DMS53 treated with DMSO at 0.1 percent for 48 hours (cell line): ENCODE data around the gene LHFPL3.

Source experiments
- DNase-seq: peaks from one replicate; lab custom pipeline; 2025; ENCODE audit not compliant: unreplicated experiment; lab: John Stamatoyannopoulos, UW

LHFPL3 gene

GRCh38 chr7:104480529-104480928, 152.1 kb downstream of the LHFPL3 start:
- DNase-seq: no peak

- peak; percentile 96 for DNase-seq
Observed at GRCh38 chr7:104482362-104483037, 154.1 kb downstream of the LHFPL3 start.

DNA sequence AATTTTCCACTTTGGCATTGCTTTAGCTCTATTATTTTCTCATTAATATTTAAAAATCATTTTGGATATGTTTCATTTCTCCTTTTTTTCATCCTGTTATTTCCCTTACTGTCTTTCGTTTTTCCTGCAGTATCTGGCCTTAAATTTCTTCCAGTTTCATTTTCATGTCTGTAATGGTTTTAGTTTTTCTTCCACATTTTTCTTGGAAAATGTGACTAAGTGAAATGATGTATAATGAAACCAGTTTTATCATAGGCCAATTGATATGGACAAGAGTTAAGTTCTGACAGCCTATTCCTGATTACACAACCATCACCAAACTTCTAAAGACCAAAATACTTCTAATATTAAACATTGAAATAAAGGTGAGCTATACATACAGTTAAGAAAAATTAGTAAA, 158.5 kb downstream of the LHFPL3 start:
- no peak for DNase-seq

DNA sequence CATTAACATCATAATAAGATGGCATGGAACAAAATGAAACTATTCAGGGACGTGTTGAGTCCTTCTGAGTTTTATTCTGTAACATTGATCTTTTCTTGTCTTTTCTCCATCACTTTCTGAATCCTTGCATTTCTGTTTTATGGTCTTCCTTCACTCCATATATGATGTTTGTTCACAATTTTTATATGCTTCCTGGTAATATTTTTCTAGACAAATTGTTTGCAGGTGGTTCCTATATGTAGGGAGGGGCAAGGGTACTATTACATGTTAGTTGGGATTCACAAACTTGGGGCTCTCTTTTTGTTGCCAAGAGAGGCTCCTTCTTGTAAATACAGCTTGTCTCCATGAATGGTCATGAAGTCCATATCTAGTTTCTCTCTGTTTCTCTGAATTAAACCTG, 159.2 kb downstream of the LHFPL3 start:
- DNase-seq: no peak

- peak; percentile 64 for DNase-seq
Observed at GRCh38 chr7:104497379-104497967, 169.1 kb downstream of the LHFPL3 start.

DNA sequence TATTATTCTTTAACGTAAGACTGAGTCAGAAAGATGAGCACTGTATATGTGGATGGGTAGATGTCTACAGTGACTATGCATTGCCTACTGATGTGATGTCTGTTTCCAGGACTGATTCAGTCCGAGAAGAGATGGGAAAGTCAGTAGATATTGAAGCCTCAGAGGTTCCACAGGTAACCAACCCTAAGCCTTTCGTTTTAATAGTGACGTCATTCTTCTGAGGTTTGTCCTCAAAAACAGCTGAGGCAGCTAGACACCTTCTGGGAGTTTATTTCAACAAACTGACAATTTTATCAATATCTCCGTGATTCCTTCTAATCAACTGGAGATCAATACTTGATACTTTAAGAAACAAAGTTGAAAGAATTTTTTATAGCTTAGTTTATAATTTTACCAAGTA, 171.6 kb downstream of the LHFPL3 start:
- peak; percentile 66 for DNase-seq

DNA sequence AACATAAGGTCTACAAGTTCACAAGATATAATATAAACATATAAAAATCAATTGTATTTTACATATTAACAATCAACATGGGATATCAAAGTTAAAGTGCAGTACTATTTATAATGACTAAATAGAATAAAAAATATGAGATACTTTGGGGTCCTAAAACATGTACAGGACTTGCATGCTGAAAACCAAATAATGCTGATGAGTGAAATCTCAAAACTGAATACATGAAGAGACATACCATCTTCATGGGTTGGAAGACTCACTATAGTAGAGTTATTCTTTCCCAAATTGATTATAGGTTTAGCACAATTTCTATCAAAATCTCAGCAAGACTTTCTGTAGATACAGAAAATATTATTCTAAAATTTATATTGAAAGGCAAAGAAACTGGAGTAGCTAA, 181.5 kb downstream of the LHFPL3 start:
- no peak for DNase-seq

- no peak for DNase-seq
Observed at GRCh38 chr7:104524853-104525252, 196.4 kb downstream of the LHFPL3 start.

- no peak for DNase-seq
Observed at GRCh38 chr7:104528142-104528541, 199.7 kb downstream of the LHFPL3 start.

DNA sequence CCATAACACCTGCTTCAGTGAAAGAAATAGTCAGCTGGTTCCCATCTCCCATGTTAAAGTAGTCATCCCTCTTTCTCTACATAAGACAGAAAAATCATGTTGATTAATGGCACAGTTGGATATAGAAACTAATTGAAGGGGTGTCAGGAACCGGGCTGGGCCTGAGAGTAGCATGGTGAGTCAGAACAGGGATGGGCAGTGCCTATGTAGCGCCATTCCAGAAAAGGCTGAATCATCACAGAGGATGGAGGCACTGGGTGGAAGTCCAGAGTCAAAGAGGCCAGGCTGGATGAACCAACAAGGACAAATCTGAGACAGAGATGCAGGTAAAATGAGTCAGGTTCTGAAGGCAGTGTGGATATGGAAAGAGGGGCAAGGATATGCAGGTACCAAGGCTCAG, 201.2 kb downstream of the LHFPL3 start:
- no peak for DNase-seq

DNA sequence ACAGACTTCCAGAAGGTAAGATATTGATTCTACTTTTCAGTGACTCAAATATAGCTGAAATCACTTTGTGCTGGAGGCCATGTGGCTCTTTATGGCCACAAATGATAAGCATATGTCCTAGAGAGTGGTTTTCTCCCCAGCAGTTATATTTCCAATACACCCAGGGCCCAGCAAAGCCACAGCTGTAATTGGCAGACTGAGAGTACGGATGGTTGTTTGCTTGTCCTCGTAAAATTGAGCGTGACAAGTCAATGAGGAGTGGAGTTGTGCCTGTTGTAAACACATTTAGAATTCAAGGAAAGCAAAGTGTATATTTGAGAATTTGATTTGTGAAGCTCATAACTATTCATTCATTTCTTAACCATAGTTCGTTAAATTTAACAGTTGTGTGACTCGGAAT, 201.8 kb downstream of the LHFPL3 start:
- DNase-seq: no peak

DNA sequence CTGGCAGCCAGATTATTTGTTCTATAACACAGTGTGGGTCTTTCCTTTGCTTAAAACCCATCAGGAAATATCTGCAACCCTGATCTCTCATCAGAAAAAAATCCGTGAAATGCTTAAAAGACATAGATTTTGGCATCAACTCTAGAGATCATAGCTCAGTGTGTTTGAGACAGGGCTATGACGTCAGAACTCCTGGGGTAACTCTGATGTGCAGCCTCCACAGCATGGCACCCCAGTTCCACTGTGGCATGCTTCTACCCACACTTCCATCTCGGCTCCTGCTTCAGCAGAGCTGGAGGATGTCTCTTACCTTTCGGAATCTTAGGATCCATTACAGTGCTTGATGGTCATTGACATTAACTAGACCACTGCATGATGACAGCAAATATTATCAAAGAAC, 205.7 kb downstream of the LHFPL3 start:
- no peak for DNase-seq

DNA sequence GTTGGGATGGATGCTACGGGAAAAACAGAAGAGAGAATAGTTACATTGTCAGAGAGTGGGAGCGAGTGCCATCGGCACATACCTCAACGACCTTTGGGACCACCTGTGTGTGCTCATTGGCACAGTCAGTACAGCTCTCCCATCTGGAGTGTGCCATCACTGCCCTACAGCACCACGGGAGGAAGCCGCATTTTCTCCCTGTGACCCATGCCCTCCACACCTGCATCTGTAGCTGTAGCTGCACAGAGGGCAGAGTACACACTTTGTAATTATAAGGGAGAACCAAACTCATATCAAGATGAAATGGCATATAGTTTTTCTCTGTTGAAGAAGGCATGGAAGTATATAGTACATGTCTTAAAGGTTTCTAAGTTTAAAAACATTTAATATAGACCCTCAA, 207.4 kb downstream of the LHFPL3 start:
- no peak for DNase-seq

GRCh38 chr7:104536956-104537355, 208.6 kb downstream of the LHFPL3 start:
- DNase-seq: no peak

DNA sequence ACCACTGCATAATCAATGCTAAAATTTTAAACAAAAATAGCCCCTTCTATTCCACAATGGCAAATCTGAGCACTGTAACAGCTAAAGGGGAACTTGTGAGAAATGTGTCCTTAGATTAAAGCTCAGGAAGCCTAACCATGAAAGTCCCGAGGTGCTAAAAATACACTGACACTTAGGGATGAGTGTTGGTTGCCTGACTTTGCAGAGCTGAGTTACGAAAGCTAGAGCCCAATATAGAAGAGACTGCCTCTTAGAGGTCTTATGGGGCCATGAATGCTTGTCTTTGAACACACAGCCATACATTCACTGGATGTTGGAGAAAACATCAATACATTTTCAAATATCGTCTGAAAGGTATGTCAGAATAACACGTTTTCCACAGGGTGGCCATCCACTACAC, 209.7 kb downstream of the LHFPL3 start:
- DNase-seq: no peak

GRCh38 chr7:104541897-104542296, 213.5 kb downstream of the LHFPL3 start:
- DNase-seq: no peak

- DNase-seq: peak; percentile 75
Observed at GRCh38 chr7:104548861-104549260, 220.5 kb downstream of the LHFPL3 start.

DNA sequence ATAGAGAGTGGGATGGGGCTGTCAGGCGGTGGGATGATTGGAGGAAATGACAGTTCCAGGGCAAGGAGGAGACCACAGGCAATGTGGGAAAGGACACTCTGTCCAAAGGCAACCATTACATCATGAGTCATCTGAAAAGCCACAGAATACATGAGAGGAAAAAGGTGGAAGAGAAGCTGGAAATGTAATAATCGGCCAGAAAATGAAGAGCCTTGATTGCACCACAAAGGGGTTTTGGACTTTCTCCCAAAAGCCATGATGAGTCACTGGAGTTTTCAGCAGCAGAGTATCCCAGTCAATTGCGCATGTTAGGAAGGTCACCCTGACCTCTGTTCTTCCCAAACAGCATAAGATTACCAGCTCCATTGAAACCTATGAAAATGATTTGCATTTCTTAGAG, 222.0 kb downstream of the LHFPL3 start:
- DNase-seq: no peak

GRCh38 chr7:104551226-104551625, 222.8 kb downstream of the LHFPL3 start:
- no peak for DNase-seq

DNA sequence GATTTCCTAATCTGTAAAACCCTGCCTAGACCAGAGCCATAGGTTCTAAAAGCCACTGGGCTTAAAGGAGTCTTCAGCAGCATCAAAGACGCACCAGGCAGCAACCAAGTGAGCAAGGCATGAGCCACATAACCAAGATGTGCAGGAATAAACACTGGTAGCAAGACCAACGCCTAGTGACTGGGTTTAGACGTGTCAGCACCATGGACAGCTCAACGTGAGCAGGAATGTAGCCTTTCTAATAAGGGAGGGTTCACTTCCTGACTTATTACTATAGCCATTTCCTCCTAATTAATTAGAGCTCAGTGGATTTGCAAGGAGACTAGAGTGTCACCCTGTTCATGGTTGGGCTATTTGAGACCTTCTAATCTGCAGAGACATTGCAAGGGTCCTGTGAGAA, 223.7 kb downstream of the LHFPL3 start:
- no peak for DNase-seq

- no peak for DNase-seq
Observed at GRCh38 chr7:104553074-104553473, 224.7 kb downstream of the LHFPL3 start.

DNA sequence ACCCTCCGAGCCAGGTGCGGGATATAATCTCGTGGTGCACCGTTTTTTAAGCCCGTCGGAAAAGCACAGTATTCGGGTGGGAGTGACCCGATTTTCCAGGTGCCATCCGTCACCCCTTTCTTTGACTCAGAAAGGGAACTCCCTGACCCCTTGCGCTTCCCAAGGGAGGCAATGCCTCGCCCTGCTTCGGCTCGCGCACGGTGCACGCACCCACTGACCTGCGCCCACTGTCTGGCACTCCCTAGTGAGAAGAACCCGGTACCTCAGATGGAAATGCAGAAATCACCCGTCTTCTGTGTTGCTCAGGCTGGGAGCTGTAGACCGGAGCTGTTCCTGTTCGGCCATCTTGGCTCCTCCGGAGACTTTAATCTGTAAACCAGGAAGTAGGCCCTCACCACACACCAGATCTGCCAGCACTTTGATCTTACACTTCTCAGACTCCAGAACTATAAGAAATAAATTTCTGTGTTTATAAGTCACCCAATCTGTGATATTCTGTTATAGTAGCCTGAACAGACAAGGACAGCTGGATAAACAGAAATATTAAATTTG, 235.0 kb downstream of the LHFPL3 start:
- peak; percentile 56 for DNase-seq

DNA sequence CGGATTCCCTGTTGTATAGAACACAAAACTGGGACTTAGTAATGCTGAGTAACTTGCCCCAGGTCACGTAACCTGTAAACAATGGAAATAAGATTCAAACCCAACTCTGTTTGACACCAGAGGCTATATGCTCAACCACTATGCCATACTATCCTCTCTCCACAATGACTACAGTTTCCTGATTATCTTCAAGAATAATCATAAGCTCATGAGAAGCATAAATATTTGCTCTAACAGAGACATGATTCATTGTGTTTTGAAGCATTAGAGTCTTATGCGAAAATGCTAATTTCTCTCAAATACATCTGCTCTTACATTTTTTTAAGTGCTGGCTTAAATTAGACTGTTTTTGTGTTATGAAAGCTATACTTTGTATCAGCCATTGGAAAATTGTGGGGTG, 241.3 kb downstream of the LHFPL3 start:
- DNase-seq: no peak
